IPS-11a (cell line): ENCODE results near the gene PACSIN2.

Experiments used
- H3K4me3 ChIP-seq: one replicate; pipeline ENCODE4 v1.5.1; 2013; ENCODE audit warnings: low read depth, low read length, control low read depth

PACSIN2 gene

DNA sequence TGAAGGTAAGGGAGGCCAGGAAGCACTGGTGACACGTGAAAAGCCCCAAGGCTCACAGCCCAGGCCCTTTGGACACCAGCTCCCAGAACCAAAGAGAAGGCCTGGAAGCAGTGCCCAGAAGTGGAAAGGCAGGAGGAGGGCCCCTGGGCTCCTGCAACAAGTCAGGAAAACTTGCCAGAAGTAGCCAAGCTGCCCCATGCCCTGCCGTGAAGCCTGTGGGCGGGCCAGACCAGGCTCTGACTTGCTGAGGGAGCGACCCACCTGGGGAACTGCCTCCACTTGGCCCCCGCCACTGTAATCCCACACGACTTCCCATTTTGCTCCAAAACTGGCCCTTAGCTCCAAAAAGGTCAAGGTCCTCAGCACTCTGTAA is 106.6 kb downstream of the PACSIN2 start:
- no peak overlapping the region for H3K4me3 ChIP-seq

DNA sequence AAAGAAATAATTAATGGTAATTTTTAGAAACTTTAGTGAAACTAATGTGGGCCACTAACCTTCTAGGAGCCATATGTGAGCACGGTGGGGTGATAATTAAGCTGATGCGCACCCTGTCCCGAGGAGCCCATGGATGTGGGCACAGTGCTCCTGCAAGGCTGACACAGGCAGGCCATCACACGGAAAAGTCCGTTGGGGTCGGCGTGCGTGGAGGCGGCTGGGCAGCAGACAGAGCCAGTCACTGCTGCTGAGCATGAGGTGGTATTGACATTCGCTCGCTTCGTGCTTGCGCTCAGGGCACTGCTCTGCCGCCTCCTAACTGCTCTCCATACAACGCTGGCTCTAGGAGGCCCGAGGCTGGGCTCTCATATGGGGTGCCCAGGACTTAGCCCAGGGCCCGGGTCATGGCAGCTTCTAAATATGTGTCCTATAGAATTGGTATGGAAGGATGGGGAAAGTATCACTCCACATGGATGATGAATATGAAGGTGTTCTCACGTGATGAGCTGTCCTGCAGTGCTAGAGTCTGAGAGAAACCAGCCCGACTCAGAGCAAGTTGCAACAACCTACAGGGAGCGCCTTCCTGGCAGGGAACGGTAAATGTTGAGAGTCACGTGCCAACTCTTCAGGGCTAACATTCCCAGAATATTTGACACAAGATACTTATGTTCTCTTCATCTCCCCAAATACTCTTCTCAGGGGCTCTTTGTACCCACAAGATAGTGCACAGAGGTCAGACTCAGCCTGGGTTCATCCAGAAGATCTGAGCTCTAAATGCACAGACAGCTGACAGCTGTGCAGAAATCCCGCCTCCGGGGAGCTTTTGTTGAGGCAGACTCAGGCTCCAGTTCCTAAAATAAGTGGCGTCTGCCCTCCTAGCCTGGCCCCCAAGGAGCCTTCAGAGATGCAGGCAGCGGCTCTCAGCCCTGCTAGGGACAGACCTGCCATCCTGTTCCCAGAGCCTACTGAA is 107.3 kb downstream of the PACSIN2 start:
- H3K4me3 ChIP-seq = no peak overlapping the region

DNA sequence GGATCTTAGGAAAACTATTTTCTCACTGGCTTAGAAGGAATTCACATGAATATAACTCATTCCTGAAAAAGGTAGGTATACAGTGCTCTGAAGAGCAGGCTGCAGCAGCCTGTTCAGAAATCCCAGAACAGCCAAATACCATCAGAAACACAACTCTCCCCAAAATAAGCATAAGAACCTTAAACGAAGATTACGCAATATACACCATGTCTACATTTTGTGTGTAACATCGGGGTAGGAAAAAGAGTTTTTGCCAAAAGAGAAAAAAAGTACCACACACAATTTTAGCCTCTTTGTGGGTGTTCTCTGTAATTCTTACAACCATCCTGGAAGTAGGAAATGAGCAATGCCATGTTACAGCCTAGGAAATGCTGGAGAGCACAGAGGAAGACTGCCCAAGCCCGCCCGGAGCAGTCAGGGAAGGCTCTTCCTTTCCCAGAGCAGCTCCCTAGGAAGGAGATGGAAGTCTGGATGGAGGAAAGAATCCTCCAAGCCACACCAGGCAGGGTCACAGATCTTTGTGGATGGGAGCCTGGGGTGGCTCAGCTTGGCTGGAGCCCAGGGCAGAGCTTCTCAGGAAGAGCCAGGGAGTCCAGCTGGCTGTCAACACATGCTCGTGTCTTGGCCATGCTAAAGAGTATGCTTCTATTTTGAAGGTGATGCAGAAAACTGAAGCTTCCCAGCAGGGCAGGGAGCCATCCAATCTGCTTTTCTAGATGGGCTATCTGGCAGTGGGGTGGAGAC is 108.2 kb downstream of the PACSIN2 start:
- no peak overlapping the region for H3K4me3 ChIP-seq

DNA sequence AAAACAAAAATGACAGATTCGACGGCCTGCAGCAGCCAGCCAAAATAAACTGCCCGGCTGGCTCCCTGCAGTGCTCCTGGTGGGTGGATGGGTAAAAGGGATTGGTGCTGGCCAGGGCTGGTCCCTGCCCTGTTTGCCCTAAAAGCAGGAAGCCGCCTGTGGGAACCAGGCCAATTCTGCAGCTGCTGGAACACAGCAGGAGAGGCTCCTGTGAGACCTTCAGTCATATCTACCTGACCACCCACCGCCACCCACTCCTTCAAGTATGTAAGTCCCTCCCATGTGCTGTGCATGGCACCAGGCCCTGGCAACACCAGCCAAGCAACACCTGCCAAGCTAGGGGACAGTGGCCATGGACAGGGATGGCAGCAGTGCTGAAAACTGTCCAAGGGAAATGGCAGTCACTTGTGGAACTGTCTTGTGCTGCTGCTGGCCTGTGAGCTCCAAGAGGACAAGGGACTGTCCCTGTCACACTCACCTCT is 109.2 kb downstream of the PACSIN2 start:
- H3K4me3 ChIP-seq = no peak overlapping the region

DNA sequence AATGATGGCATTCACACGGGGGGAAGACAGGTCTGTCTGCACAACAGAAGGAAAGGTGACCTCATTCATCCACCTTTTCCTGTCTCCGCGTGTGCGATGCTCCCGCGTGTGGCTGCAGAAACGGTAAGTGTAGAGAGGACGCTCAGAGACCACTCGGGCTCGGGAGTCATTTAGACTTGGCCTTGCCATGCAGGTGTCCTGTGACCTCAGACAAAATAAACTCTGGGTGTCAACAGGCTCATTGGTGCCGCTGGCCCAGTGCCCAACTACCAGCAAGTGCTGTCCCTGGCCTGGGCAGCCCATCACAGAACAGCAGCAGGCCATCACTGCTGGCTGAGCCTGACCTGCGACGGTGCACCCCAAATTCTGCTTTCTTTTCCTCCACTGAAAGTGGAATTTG is 109.7 kb downstream of the PACSIN2 start:
- no peak overlapping the region for H3K4me3 ChIP-seq

DNA sequence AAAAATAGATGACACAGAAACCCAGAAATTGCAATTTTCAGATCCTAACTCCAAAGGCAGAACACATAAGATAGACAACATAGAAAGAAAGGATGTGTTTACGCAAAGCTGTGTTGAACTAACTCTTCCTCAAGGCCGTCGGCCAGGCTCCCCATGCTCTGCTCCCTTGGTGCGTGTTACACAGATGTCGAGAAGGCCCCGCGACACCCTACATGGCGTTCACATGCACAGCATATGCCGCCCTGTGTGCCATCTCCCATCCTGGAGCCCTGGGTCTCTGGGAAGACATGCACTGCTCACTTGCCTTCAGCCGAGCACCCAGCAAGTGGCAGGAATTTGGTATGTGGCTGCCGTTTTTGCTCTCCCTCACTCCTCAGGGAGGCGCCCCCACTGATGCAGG is 110.9 kb downstream of the PACSIN2 start:
- no peak overlapping the region for H3K4me3 ChIP-seq

DNA sequence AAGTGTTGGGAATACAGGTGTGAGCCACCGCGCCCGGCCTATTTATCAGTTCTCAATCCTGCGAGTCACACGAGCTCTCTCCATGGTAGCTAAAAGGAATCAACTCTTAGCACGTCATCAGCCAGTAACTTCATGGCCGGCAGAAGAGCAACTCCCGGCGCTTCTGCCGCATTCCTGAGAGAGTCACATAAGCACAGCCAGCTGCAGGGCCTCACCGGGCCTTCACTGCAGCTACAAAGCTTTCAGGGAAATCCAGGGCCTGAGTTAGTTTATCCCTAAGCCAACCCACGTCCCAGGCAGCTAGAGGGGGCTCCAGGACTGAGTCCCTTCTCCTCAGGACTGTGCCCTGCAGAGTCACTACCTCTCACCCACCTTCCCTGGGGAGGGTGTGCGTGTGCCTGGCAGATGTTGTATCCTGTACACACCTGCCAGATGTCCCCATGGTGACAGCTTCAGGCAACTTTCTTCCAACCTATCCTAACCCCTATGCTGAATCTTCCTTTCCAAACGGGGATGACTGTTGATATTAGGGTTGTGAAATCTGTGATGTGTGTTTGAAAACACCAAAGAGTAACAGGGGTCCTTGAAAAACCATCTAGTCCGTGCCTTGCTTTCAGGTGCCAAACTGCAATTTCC is 112.0 kb downstream of the PACSIN2 start:
- H3K4me3 ChIP-seq = no peak overlapping the region

DNA sequence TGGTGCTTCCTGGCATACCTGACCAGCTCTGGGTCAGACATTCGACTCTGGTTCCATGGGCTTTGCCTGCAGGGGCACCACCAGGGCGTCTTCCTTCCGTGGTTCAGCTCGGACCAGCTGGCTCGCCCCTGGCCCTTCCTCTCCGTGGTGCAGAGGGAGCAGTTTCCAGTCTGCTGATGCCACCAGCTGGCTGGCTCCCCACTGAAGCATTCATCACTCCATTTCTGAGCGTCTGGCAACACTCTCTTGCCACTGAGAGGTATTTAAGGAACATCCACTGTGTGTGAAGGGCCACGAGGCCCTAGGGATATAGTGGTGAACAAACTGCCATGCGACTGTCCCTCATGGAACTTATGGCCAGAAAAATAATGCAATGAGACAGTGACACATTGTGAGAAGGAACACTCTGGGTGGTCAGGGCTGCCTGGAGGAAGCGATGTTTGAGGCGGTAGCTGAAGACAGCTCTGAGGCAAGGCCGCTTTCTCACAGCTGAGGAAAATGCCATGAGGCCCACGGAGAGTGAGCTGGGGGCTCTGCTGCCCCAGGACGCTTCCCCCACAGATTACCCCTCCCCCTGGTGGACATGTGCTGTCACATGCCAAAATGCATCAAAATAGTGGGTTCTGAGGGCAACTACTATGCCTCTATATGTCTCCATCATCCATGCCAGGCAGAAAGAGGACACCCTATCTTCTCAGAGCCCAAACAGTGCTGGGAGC is 113.0 kb downstream of the PACSIN2 start:
- H3K4me3 ChIP-seq = no peak overlapping the region

DNA sequence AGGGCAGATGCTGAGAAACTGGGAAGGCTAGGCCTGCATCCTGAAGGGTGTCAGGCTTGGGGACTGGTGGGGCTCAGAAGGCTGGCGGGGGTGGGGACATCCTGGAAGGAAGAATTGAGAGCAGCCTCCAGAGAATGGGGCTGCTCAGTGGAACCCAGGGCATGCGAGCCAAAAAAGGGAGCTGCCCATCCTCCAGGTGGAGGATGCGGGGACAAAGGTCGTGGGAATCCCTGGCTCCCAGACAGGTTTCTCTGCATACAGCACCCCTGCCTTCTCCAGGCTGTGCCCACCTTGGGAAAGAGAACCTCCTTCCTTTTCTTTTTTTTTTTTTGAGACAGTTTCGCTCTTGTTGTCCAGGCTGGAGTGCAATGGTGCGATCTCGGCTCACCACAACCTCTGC is 117.0 kb downstream of the PACSIN2 start:
- no peak overlapping the region for H3K4me3 ChIP-seq

DNA sequence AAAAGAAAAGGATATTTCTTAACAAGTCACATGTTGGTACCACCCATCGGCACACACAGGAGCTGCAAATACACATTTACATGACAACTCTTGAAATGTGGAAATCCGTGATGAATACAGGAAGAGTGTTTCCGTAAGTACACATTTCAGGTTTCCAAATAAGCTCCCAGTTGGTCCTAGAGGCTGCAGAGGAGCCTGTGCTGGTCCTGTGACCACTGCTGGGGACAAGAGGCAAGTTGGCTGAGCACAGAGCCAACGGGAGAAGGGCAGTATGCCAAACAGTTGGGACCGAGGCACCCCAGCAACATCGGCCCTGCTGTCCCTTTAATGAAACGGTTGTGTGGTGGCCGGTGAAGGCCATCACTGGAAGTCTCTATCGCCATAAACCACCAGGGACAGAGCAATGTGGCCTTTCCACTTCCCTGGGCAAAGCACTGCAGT is 119.4 kb downstream of the PACSIN2 start:
- H3K4me3 ChIP-seq = no peak overlapping the region

DNA sequence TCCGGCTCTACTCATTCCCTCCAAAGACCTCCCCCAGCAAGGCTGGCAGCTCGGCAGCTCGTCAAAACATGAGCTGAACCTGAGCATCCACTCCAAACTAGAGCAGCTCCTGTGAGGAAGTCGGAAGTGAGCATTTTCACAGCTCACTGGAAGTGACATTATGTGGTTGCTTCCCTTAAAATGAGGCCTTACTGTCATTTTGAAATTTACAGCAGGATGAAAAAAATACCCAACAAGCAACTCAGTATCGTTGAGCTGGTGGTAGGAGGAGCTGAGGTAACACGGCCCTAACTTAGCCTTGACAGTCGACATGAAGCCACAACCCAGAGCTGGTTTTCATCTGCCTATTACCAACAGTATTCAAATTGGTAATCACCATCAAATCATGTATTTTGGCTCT is 119.9 kb downstream of the PACSIN2 start:
- H3K4me3 ChIP-seq = no peak overlapping the region

DNA sequence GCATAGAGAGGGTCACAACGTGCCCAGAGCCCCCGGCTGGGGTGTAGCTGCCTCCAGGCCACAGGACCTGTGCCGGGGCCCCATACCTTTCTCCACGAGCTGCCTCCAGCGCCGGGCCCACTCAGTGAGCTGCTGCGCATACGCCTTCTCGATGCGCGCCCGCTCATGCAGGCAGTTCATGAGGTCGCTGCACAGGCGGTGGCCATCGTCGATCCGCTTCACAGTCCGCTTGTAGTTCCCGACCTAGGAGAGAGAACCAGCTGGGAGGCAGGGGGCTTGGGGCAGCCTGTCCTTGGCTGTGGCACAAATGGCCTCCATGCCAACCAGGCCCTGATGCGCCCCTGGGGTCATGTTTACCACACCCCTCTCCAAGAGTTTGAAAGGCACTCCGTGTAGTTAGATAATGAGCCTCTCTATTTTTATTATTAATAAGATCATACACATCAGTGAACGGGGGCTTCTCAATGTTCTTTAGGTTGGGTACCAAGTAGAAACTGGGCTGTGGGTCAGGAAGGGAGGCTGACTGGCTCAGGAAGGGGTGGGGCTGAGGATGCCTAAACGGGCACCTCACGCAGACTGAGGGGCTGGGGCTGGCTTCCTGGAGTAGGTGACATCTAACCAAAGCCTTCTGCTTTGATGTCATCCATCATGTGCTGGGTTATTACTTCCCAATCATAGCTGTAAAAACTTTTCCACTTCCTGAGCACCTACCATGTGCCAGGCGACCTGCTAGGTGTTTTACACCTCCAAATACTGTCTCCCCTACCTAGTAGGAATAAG is 121.4 kb downstream of the PACSIN2 start:
- H3K4me3 ChIP-seq = no peak overlapping the region

DNA sequence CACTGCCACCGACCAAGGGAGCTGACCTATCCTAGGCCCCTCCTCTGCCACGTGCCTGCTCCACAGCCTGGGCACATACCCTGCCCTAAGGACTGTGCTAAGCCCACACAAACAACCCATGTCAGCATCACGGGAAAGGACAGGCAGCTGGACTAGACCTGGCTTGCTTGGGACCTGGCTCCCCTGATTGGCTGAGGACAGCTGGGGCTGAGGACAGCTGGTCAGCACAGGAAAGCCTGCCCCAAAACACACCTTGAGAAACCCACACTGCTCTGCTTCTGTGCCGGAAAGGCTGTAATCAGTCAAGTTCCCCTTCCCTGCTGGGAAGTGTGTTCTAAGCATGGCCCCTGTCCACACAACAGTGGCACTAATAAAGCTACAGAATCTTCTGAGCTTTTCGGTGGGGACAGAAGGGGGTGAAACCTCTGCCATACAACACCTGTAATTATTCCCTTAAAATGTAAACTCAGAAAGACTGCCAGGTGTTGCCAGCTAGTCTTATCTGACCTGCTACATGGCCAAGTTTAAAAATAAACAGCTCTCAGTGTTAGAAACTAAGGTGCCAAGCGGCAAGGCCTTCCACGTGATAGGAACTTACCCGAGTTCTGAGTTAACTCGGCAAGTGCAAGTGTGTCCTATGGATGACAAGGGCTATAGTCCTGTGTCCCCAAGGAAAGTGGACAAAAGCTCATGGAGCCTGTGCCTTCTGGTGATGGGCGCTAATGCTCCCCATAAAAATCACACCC is 122.2 kb downstream of the PACSIN2 start:
- H3K4me3 ChIP-seq = no peak overlapping the region

DNA sequence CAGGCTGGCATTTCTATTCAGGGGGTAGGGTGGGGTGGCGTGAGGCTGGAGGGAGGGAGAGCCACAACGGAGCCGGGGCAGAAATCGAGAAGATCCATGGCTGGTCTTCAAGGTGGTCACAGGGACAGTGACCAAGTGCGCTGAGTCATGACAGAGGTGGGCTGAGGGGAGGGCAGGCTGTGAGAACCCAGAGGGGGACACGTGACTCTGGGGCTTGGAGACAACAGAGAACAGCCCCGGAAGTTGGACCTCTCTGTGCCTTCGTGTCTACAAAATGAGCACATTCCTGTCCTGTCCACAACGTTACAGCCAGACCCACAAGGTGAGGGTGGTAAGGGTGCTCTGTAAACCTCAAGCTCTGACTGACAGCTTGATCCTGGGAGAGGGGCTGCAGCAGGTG is 122.8 kb downstream of the PACSIN2 start:
- H3K4me3 ChIP-seq = no peak overlapping the region

DNA sequence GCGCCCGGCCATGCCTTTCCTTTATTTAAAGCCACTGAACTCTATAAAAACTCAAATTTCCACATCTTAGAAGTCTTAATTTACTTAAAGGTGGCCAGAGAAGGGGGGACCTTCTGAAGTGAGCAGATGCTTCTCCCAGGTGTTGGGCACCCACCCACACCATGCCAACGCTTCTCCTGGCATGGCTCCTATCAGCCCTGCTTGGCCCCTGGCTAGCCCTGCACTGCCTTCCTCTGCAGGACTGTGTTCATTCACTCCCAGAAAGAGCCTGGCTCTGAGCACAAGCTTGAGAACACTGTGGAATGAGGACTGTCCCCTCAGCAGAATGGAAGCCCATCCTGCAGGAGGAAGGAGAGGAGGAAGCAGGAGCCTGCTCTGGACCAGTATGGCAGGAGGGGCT is 123.3 kb downstream of the PACSIN2 start:
- no peak overlapping the region for H3K4me3 ChIP-seq

DNA sequence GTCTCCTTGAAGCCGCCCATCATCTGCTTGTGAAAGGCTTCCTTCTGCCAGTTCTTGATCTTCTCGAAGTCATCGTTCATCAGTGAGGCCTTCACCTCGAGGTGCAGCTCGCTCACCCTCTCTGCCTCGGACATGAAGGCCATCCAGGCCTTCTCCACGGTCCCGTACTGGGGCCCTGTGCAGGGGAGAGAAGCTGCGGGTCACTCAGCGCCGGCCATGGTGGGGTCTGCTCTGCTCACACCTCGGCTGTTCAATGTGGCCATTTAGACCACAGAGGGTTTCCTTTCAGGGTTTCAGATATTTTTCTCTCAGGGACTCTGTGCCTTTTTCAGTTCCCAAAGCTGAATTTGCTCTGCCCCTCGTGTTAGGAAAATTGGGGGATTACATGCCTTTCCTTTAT is 123.9 kb downstream of the PACSIN2 start:
- H3K4me3 ChIP-seq = no peak overlapping the region

DNA sequence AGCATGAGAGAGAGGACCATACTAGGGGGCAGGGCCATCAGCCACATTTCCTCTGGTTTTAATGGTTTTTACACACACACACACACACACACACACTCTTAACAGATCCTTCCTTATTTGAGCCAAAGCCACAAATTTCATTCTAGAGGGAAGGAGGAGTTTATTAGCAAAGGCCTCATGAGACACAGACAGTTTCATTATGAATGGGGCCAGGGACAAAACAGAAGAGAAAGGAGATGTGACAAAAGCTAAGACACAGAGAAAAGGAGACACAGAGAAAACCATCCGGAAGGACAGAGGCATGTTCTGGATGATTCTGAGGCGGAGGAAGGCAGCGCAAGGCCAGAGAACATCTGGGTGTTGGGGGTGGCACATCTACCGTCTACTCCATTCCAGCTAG is 125.6 kb downstream of the PACSIN2 start:
- no peak overlapping the region for H3K4me3 ChIP-seq

DNA sequence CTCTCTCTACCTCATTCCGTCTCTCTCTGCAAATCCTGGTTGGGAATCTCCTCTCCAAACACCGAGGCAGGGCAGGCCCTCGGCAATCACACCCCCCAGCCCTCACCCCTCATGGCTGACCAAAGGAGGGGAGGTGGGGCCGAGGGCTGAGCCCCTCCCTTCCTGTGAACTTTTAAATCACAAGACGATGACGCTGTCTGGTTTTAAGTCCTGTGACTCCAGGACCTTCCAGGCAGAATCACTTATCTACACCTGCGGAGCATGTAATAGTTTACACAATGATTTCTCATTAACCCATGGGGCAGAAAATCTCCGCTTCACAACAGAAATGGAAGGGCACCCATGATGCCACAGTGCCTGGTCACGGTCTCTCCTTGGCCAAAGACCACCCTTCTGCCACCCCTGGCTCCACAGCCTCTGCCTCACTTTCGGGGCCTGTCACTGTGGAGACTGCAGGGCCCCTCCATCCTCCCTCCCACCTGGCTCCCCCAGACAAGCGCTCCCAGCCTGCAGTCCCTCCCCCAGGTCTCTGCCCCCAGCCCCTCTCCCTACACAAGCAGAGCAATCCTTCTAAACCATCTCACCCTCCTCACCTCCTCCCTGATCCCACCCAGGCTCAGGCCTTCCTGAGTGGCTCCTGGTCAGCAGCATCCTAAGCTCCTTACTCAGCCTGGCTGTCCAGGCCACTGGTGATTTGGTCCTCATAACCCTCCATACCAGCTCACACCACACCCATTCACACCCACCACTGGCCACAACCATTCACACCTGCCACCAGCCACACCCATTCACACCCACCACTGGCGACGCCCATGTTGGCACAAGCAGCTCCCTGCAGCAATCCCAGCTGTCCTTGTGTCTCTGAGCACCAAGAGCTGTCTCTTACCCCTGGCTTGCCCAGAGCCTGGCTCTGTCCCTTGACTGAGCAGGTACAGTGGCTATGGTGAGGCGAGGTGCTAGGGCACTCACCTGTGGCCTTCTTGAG is 127.1 kb downstream of the PACSIN2 start:
- H3K4me3 ChIP-seq = no peak overlapping the region
